Right atrium auricular region (tissue), 2 donors: ENCODE results near the gene SRGN. TPM values are rescaled to one million over a fixed set of nuclear protein-coding genes. Genes with fewer than 3 reads are reported as not detected.

Experiments used
- DNase-seq: peaks from one replicate; pipeline ENCODE4 v3.0.0-alpha.2; 2019; ENCODE audit warnings: low spot score
- H3K27ac ChIP-seq, 2 donors: fragments of 200-600 bp; sonication (generic); 1 replicate in 1 of 2; 2 replicates in 1 of 2; pipeline ENCODE4 v1.5.1; 2016 to 2019
- H3K27me3 ChIP-seq, 2 donors: fragments of 200-600 bp; sonication (generic); one replicate each; pipeline versions ENCODE4 v1.5.1 to v1.6.0; 2017 to 2019
- H3K36me3 ChIP-seq: fragments of 200-600 bp; sonication (generic); one replicate; pipeline ENCODE4 v1.5.1; 2016
- H3K4me1 ChIP-seq, 2 donors: fragments of 200-600 bp; sonication (generic); one replicate each; pipeline versions ENCODE4 v1.5.1 to v1.6.0; 2017 to 2019
- H3K4me3 ChIP-seq, 2 donors: fragments of 200-600 bp; sonication (generic); 1 replicate in 1 of 2; 2 replicates in 1 of 2; pipeline ENCODE4 v1.5.1; 2017 to 2019; ENCODE audit warnings: mild to moderate bottlenecking in 1 of 2, moderate library complexity in 1 of 2
- H3K9me3 ChIP-seq, 2 donors: fragments of 200-600 bp; sonication (generic); one replicate each; pipeline ENCODE4 v1.5.1; 2019
- total RNA-seq, 2 donors: library from RNA; depleted of rRNA; stranded (reverse); fragments of >200 nt; gene quantifications; one replicate each; pipeline ENCODE4 v1.1.0, GENCODE V29; 2016
- TF ChIP-seq, protein P1 (sequence below), 2 donors: fragments of 200-600 bp; sonication (generic); IDR thresholded peaks; one replicate each; pipeline ENCODE4 v1.5.1; 2019; ENCODE audit warnings: antibody characterized with exemption in 2 of 2

The SRGN gene
- total RNA-seq, 2 donors from 2014 or later = 79.4 to 124 TPM

DNA sequence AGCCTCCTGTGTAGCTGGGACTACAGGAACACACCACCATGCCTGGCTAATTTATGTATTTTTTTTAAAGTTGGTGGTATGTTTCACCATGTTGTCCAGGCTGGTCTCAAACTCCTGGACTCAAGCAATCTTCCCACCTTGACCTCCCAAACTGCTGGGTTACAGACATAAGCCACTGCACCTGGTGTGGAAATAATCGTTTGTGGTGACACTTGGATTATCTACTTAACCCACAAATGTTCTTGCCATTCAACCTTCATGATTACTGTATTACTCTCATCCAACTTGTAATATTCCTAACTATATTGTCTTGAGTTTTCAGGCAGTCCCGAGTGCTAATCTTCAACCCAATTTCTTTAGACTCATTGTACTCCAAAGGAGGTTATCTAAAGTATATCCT is 9.6 kb upstream of the SRGN start:
- H3K9me3 ChIP-seq = no peaks in the 10 kb centered on the region
- H3K27me3 ChIP-seq = no peaks in the 10 kb centered on the region
- no peaks in the 10 kb centered on the region for H3K4me1 ChIP-seq
- no peak overlapping the region for H3K4me3 ChIP-seq
- DNase-seq = no peak
- no peaks in the 10 kb centered on the region for H3K36me3 ChIP-seq
- no peak overlapping the region for H3K27ac ChIP-seq
- TF ChIP-seq, protein P1, sequence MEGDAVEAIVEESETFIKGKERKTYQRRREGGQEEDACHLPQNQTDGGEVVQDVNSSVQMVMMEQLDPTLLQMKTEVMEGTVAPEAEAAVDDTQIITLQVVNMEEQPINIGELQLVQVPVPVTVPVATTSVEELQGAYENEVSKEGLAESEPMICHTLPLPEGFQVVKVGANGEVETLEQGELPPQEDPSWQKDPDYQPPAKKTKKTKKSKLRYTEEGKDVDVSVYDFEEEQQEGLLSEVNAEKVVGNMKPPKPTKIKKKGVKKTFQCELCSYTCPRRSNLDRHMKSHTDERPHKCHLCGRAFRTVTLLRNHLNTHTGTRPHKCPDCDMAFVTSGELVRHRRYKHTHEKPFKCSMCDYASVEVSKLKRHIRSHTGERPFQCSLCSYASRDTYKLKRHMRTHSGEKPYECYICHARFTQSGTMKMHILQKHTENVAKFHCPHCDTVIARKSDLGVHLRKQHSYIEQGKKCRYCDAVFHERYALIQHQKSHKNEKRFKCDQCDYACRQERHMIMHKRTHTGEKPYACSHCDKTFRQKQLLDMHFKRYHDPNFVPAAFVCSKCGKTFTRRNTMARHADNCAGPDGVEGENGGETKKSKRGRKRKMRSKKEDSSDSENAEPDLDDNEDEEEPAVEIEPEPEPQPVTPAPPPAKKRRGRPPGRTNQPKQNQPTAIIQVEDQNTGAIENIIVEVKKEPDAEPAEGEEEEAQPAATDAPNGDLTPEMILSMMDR (IDR thresholded peaks at IDR 0.05) = no peak

DNA sequence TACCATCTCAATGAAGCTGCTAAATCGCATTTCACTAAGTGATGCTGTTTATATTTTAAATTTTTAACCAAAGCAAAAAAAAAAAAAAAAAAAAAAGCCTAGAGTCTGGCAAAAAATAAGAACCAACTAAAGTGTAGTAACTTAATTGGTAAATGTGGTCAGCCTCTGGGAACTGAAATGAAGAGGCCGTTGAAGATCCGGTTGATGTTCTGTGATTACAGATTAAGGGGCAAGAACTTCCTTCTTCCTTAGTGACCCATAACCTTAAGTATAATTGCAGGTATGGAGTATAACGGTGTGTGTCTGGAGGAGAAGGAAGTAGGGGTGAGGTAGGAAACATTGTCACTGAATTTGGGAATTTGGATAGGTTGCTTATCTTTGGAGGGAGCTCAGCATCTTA is 7.7 kb upstream of the SRGN start:
- no peak for DNase-seq
- Histone ChIP-seq H3K4me1 (no peaks in the 10 kb centered on the region), H3K4me3 (no peak overlapping the region), H3K27me3 (no peaks in the 10 kb centered on the region), H3K36me3 (no peaks in the 10 kb centered on the region), H3K27ac (no peak overlapping the region), H3K9me3 (no peaks in the 10 kb centered on the region)
- TF ChIP-seq, protein P1 (IDR thresholded peaks at IDR 0.05) = no peak

DNA sequence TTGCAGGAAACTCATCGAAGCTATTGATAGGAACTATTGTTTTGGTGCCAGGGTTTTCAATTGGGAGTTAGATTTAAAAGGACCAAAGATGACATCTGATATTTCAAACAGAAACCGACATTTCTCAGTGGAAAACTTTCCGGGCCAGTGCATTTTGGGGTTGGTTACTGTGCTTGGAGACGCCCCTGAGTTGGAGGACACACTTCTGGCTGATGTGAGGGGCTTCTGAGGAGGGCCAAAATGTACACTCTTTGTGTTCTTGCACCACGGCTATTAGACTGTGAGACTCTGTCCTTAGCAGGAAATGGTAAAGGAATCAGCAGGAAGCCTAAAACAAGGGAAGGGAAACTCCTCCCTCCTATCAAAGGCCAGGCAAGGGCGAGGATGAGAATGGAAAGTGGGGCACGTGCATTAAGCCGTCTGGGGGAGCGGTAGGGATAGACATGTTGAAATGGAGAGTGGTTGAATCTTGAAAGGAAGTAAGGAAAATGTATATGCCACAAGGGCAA is 1.8 kb upstream of the SRGN start:
- H3K9me3 ChIP-seq = no peaks in the 10 kb centered on the region
- H3K36me3 ChIP-seq = no peaks in the 10 kb centered on the region
- peak overlapping the region in 1 of 2 donors; percentile 27 for H3K4me3 ChIP-seq
- H3K27ac ChIP-seq = peak overlapping the region; percentile 85 to 89
- TF ChIP-seq, protein P1 (IDR thresholded peaks at IDR 0.05) = no peak
- no peaks in the 10 kb centered on the region for H3K27me3 ChIP-seq
- H3K4me1 ChIP-seq = peaks cover 0 to 19% of the 10 kb centered on the region in 2 donors
- no peak for DNase-seq

DNA sequence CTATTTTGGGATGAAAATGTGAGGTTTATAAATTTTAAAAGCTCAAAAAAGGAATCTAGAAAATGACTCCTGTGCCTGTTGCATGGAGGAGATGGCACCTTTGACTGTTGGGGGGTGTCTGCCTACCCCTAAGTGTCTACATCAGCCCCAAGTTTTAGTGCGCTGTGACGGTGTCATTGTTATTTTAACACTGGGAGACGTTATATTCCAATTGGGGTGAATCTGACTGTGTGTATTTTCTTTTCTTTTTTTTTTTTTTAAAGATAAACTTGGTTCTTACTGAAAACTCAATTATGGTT is 517 bp downstream of the SRGN start:
- TF ChIP-seq, protein P1 (IDR thresholded peaks at IDR 0.05) = no peak
- Histone ChIP-seq H3K27me3 (no peaks in the 10 kb centered on the region), H3K9me3 (no peaks in the 10 kb centered on the region), H3K36me3 (no peaks in the 10 kb centered on the region), H3K27ac (peak overlapping the region; percentile 85 to 89), H3K4me3 (peak overlapping the region; percentile 36 to 51), H3K4me1 (peaks cover 0 to 19% of the 10 kb centered on the region in 2 donors)
- DNase-seq = no peak

DNA sequence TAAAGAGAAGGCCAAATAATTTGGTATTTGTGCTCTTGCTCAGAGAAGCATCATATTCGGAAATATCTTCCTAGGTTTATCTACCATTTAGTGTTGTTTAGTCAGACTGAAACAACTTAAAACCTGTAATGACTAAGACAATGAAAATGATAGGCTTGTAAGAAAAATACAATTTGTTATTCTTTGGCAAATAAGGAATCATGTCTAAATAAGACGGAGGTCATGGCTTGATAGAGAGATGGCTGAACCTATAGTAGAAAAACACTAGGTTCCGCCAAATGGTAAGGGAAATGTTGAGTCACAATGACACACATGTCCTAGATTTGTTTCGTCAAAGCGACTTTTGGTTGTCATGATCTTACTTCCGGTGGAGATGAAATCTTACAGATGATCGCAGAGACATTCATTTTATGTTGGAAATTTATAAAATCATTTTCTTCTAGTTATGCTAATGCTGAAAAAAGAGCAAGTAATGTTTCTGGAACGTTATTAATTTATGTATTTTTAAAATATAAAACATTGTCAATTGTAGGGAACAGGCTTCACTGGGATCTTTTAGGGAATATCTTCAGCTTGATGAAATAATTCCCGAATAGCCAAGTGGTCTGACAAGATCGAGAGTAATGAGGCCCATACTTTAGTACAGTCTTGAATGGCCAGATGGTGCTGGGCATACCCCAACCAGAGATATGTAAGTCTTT is 1.0 kb downstream of the SRGN start:
- Histone ChIP-seq H3K27ac (peak overlapping the region; percentile 85 to 89), H3K36me3 (no peaks in the 10 kb centered on the region), H3K9me3 (no peaks in the 10 kb centered on the region), H3K4me1 (peaks cover 0 to 19% of the 10 kb centered on the region in 2 donors), H3K27me3 (no peaks in the 10 kb centered on the region), H3K4me3 (peak overlapping the region; percentile 36 to 51)
- DNase-seq = no peak
- TF ChIP-seq, protein P1 (IDR thresholded peaks at IDR 0.05) = no peak
